ENCODE measurements around the gene RASGEF1C.

The RASGEF1C gene

DNA sequence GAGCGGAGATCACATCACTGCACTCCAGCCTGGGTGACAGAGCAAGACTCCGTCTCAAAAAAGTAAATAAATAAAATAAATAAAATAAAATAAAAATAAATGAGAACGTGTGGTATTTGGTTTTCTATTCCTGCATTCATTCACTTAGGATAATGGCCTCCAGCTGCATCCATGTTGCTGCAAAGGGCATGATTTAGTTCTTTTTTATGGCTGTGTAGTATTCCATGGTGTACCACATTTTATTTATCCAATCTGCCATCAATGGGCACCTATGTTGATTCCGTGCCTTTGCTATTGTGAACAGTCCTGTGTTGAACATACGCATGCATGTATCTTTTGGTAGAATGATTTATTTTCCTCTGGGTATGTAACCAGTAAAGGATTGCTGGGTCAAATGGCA, 8.8 kb upstream of the RASGEF1C start:
- no peak overlapping the region for H3K4me3 ChIP-seq (replicated peaks in 1 of 2; ENCODE audit: low read depth in 2 of 2, low read length in 2 of 2)
- TF ChIP-seq, protein P1, sequence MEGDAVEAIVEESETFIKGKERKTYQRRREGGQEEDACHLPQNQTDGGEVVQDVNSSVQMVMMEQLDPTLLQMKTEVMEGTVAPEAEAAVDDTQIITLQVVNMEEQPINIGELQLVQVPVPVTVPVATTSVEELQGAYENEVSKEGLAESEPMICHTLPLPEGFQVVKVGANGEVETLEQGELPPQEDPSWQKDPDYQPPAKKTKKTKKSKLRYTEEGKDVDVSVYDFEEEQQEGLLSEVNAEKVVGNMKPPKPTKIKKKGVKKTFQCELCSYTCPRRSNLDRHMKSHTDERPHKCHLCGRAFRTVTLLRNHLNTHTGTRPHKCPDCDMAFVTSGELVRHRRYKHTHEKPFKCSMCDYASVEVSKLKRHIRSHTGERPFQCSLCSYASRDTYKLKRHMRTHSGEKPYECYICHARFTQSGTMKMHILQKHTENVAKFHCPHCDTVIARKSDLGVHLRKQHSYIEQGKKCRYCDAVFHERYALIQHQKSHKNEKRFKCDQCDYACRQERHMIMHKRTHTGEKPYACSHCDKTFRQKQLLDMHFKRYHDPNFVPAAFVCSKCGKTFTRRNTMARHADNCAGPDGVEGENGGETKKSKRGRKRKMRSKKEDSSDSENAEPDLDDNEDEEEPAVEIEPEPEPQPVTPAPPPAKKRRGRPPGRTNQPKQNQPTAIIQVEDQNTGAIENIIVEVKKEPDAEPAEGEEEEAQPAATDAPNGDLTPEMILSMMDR (IDR thresholded peaks at IDR 0.05; ENCODE audit: low read depth, low read length), result no peak
- no peak for DNase-seq (ENCODE audit: low read depth in 2 of 2)

DNA sequence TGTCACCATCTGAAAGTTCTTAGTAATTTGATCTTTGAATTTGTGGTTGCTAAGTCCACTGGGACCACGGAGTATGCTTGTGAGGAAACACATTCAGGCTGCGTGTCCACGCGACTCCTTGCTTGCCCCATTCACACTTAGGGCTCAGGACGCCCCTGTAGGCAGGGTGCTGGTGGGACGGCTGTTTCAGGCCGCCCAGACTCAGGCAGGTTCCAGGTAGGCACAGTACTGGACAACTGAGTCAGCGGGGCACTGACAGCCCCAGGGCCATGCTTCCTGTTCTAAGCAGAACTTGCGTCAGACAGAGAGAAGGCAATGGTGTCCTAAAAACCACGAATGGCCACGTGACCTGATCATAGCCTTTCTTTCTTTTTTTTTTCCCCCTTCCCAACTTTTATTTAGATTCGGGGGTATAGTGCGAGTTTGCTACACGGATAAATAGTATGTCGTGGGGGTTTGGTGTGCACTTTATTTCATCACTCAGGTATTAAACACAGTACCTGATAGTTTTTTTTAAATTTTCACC, 7.7 kb upstream of the RASGEF1C start:
- no peak for DNase-seq (ENCODE audit: low read depth in 2 of 2)
- TF ChIP-seq, protein P1 (IDR thresholded peaks at IDR 0.05; ENCODE audit: low read depth, low read length), result no peak

DNA sequence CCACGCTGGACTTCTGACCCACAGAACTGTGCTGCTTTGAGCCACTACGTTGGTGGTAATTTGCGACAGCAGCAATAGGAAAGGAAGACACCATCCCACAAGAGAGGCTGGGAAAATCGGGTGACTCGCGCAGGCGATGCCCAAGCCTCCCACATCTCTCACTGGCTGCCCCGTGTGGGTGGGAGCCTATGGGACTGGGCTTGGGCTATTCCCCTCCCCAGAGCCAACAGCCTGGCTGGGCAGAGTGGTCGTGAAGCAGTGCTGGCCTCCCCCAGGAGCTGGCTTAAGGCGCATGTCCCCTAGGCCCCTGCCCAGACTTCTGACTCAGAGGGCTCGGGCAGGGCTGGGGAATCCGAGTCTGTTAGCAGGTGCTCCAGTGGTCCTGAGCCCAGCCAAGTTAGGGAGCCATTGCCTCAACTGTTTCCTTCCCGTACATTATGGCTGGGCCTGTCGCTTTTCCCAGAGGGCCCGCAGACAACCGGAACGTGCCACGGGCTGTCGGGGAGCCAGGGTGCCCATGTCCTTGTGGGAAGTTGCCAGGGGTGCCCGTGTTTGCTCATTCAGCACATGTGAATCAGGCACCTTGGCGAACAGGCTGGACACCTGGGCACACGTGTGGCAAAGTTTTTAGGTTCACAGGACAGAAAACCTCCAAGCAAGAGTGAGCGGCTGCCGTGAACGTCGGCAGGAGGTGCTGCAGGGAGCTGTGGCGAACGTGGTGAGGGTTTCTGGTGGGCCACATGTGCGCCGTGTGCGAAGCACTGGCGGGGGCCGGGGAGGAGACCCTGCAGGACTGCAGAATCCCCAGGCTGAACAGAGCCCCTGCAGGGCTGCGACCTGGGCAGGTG, 7.0 kb upstream of the RASGEF1C start:
- no peak for DNase-seq (ENCODE audit: low read depth in 2 of 2)
- H3K4me3 ChIP-seq (replicated peaks in 1 of 2; ENCODE audit: low read depth in 2 of 2, low read length in 2 of 2), result no peak overlapping the region
- TF ChIP-seq, protein P1 (IDR thresholded peaks at IDR 0.05; ENCODE audit: low read depth, low read length), result no peak

More for the DNA sequence above, 7.7 kb upstream of the RASGEF1C start:
- no peak overlapping the region for H3K4me3 ChIP-seq (replicated peaks in 1 of 2; ENCODE audit: low read depth in 2 of 2, low read length in 2 of 2)

DNA sequence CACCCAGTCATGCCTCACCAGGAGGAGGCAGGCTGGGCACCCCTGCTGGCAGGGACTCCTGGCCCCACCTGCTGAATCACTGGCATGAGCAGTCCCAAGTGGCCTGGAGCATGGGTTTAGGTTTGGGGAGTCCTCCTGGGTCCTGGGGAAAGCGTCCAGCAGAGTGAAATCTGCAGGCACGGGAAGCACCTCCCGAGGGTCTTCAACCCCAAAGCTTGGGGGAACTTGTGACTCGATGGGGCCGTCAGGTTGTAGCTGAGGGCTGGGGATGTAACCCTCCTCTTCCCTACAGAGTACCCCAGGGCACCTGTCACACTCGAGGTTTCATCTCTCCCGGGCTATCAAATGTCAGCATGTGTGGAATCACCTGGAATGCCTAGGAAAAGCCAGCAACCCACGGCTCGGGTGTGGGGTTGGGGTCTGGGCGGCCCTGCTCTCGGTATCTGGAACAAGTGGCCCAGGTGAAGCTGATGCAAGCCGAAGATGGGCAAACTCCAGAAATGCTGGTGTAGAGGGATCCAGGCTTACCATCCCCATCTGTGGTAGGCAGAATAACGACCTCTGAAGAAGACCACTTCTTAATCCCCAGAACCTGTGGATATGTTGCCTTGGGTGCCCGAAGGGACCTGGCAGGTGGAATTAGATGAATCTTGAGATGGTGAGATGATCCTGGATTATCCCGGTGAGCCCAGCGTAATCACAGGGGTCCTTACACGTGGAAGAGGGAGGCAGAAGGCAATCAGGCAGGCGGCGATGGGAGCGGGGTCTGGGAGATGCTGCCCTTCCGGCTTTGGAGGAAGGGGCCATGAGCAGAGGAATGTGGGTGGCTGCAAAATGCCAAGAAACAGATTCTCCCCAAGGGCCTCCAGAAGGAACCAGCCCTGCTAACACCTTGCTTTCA, 6.1 kb upstream of the RASGEF1C start:
- TF ChIP-seq, protein P1 (IDR thresholded peaks at IDR 0.05; ENCODE audit: low read depth, low read length), result no peak
- H3K4me3 ChIP-seq (replicated peaks in 1 of 2; ENCODE audit: low read depth in 2 of 2, low read length in 2 of 2), result no peak overlapping the region
- no peak for DNase-seq (ENCODE audit: low read depth in 2 of 2)

DNA sequence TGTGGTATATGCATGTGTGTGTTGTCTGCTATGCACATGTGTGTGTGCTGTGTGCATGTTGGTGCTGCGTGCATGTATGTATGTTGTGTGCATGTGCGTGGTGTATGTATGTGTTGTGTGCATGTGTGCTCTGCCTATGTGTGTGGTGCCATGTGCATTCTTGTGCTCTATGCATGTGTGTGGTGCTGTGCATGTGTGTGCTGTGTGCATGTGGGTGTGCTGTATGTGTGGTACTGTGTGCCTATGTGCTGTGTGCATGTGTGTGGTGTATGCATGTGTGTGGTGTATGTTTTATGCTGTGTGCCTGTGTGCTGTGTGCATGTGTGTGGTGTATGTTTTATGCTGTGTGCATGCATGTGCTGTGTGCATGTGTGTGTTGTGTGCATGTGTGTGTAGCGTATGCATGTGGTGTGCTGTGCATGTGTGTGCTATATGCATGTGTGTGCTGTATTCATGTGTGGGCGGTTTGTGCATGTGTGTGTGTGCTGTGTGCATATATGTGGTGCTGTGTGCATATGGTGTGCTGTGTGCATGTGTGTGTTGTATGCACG, 4.7 kb upstream of the RASGEF1C start:
- TF ChIP-seq, protein P1 (IDR thresholded peaks at IDR 0.05; ENCODE audit: low read depth, low read length), result no peak
- DNase-seq (ENCODE audit: low read depth in 2 of 2), result no peak
- H3K4me3 ChIP-seq (replicated peaks in 1 of 2; ENCODE audit: low read depth in 2 of 2, low read length in 2 of 2), result no peak overlapping the region

DNA sequence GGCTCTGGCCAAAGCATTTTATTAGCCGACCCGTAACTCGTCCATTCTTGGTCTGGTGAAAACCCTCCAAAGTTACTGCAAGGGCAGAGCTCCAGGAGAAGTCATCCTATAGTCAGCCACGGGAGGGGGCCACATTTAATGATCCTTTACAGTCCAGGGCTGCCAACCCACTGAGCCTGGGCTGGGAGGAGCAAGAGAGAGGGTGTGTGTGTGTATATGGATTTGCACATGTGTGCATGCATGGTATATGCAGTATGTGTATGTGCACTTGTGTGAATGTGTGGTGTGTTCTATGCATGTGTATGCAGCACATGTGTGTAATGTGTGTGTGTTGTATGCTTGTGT, 4.2 kb upstream of the RASGEF1C start:
- TF ChIP-seq, protein P1 (IDR thresholded peaks at IDR 0.05; ENCODE audit: low read depth, low read length), result no peak
- H3K4me3 ChIP-seq (replicated peaks in 1 of 2; ENCODE audit: low read depth in 2 of 2, low read length in 2 of 2), result no peak overlapping the region

More for the DNA sequence above, 4.2 kb upstream of the RASGEF1C start:
- no peak for DNase-seq (ENCODE audit: low read depth in 2 of 2)

Data from cardiac fibroblast (primary cell).